SJSA1 (cell line): ENCODE data around the gene LRRC17. TPM values are rescaled to one million over a fixed set of nuclear protein-coding genes. Genes with fewer than 3 reads are reported as not detected.
"Not testable (repeated sequence)": the region's sequence is repeated elsewhere in the genome, so short reads cannot be mapped to it uniquely, and the experiment has no call there.

Experiments used
- DNase-seq, 2 experiments: peaks; one replicate each; pipeline ENCODE4 v3.0.0-alpha.2; 2015 to 2020; ENCODE audit warnings: low spot score in 2 of 2, low read depth in 1 of 2
- H3K27ac ChIP-seq: fragments of 250-450 bp; sonication (Bioruptor Pico); 2 replicates; pipeline ENCODE4 v1.5.1; 2020; ENCODE audit warnings: mild to moderate bottlenecking, moderate library complexity
- H3K27me3 ChIP-seq: fragments of 250-450 bp; sonication (Bioruptor Pico); replicated peaks from 2 replicates; pipeline ENCODE4 v1.5.1; 2020; ENCODE audit warnings: mild to moderate bottlenecking, moderate library complexity
- H3K36me3 ChIP-seq: fragments of 250-450 bp; sonication (Bioruptor Pico); 2 replicates; pipeline ENCODE4 v1.5.1; 2020; ENCODE audit warnings: mild to moderate bottlenecking
- H3K4me1 ChIP-seq: fragments of 250-450 bp; sonication (Bioruptor Pico); replicated peaks from 2 replicates; pipeline ENCODE4 v1.6.1; 2021; ENCODE audit warnings: mild to moderate bottlenecking
- H3K4me3 ChIP-seq: fragments of 250-450 bp; sonication (Bioruptor Pico); 2 replicates; pipeline ENCODE4 v1.5.1; 2020; ENCODE audit warnings: mild to moderate bottlenecking
- H3K9me3 ChIP-seq: fragments of 250-450 bp; sonication (Bioruptor Pico); replicated peaks from 2 replicates; pipeline ENCODE4 v1.5.1; 2020; ENCODE audit warnings: mild to moderate bottlenecking
- total RNA-seq: library from RNA; depleted of rRNA; stranded (reverse); fragments of >200 nt; shearing (Covaris generic); gene quantifications from 2 replicates; pipeline ENCODE4 v1.2.3, GENCODE V29; 2014

The LRRC17 gene
- total RNA-seq, 1 experiment from 2014 or later, result 10.9 TPM

- Histone ChIP-seq H3K36me3 (no peaks in the 10 kb centered on the region), H3K9me3 (no peaks in the 10 kb centered on the region), H3K4me1 (peaks cover 50% of the 10 kb centered on the region), H3K4me3 (no peak overlapping the region), H3K27me3 (no peaks in the 10 kb centered on the region), H3K27ac (no peak overlapping the region)
- DNase-seq, result no peak
Measured at GRCh38 chr7:102890292-102890970, 22.4 kb upstream of the LRRC17 start.

GRCh38 chr7:102890971-102891692 lies 21.7 kb upstream of the LRRC17 start:
- Histone ChIP-seq H3K9me3 (no peaks in the 10 kb centered on the region), H3K36me3 (no peaks in the 10 kb centered on the region), H3K27ac (no peak overlapping the region), H3K27me3 (no peaks in the 10 kb centered on the region), H3K4me1 (peaks cover 50% of the 10 kb centered on the region), H3K4me3 (no peak overlapping the region)
- no peak for DNase-seq

GRCh38 chr7:102891693-102892261 lies 21.0 kb upstream of the LRRC17 start:
- H3K36me3 ChIP-seq, result no peaks in the 10 kb centered on the region
- peaks cover 50% of the 10 kb centered on the region for H3K4me1 ChIP-seq
- no peak overlapping the region for H3K4me3 ChIP-seq
- peak; percentile 47 to 49 for DNase-seq
- H3K27ac ChIP-seq, result no peak overlapping the region
- H3K9me3 ChIP-seq, result no peaks in the 10 kb centered on the region
- H3K27me3 ChIP-seq, result no peaks in the 10 kb centered on the region

GRCh38 chr7:102892631-102893278 lies 20.0 kb upstream of the LRRC17 start:
- H3K4me1 ChIP-seq, result peaks cover 50% of the 10 kb centered on the region
- H3K27me3 ChIP-seq, result no peaks in the 10 kb centered on the region
- H3K36me3 ChIP-seq, result no peaks in the 10 kb centered on the region
- H3K27ac ChIP-seq, result peak overlapping the region; percentile 13; the same call in 1 of the 2 replicates
- no peak for DNase-seq
- H3K4me3 ChIP-seq, result no peak overlapping the region
- no peaks in the 10 kb centered on the region for H3K9me3 ChIP-seq

GRCh38 chr7:102895602-102896001 lies 17.2 kb upstream of the LRRC17 start:
- Histone ChIP-seq H3K4me1 (peaks cover 31% of the 10 kb centered on the region), H3K9me3 (no peaks in the 10 kb centered on the region), H3K36me3 (no peaks in the 10 kb centered on the region), H3K4me3 (no peak overlapping the region), H3K27me3 (no peaks in the 10 kb centered on the region), H3K27ac (no peak overlapping the region)
- no peak for DNase-seq

- H3K36me3 ChIP-seq, result no peaks in the 10 kb centered on the region
- no peak overlapping the region for H3K27ac ChIP-seq
- no peaks in the 10 kb centered on the region for H3K27me3 ChIP-seq
- H3K4me1 ChIP-seq, result peaks cover 21% of the 10 kb centered on the region
- DNase-seq, result no peak
- H3K4me3 ChIP-seq, result no peak overlapping the region
- no peaks in the 10 kb centered on the region for H3K9me3 ChIP-seq
Measured at GRCh38 chr7:102896585-102896984, 16.2 kb upstream of the LRRC17 start.

GRCh38 chr7:102897211-102897631 lies 15.6 kb upstream of the LRRC17 start:
- DNase-seq, result no peak
- Histone ChIP-seq H3K27ac (no peak overlapping the region), H3K4me3 (no peak overlapping the region)

GRCh38 chr7:102897856-102898531 lies 14.8 kb upstream of the LRRC17 start:
- Histone ChIP-seq H3K4me3 (no peak overlapping the region), H3K36me3 (no peaks in the 10 kb centered on the region), H3K27ac (no peak overlapping the region), H3K27me3 (no peaks in the 10 kb centered on the region), H3K9me3 (no peaks in the 10 kb centered on the region), H3K4me1 (peaks cover 11% of the 10 kb centered on the region)
- no peak for DNase-seq

More at GRCh38 chr7:102897211-102897631, 15.6 kb upstream of the LRRC17 start:
- Histone ChIP-seq H3K36me3 (no peaks in the 10 kb centered on the region), H3K27me3 (no peaks in the 10 kb centered on the region), H3K4me1 (peaks cover 14% of the 10 kb centered on the region), H3K9me3 (no peaks in the 10 kb centered on the region)

- H3K4me3 ChIP-seq, result no peak overlapping the region
- H3K36me3 ChIP-seq, result no peaks in the 10 kb centered on the region
- DNase-seq, result no peak
- H3K9me3 ChIP-seq, result no peaks in the 10 kb centered on the region
- no peaks in the 10 kb centered on the region for H3K27me3 ChIP-seq
- no peak overlapping the region for H3K27ac ChIP-seq
- peaks cover 7% of the 10 kb centered on the region for H3K4me1 ChIP-seq
Measured at GRCh38 chr7:102898532-102898859, 14.3 kb upstream of the LRRC17 start.

GRCh38 chr7:102902052-102902451 lies 10.7 kb upstream of the LRRC17 start:
- H3K9me3 ChIP-seq, H3K27me3 ChIP-seq, H3K4me1 ChIP-seq, H3K4me3 ChIP-seq, H3K27ac ChIP-seq, DNase-seq, H3K36me3 ChIP-seq: not testable (repeated sequence)

GRCh38 chr7:102903576-102903975 lies 9.2 kb upstream of the LRRC17 start:
- H3K36me3 ChIP-seq, H3K27me3 ChIP-seq, DNase-seq, H3K9me3 ChIP-seq, H3K4me1 ChIP-seq, H3K4me3 ChIP-seq, H3K27ac ChIP-seq: not testable (repeated sequence)

GRCh38 chr7:102908676-102909075 lies 4.1 kb upstream of the LRRC17 start:
- peaks cover 23% of the 10 kb centered on the region for H3K4me1 ChIP-seq
- no peak overlapping the region for H3K27ac ChIP-seq
- H3K36me3 ChIP-seq, result no peaks in the 10 kb centered on the region
- H3K27me3 ChIP-seq, result no peaks in the 10 kb centered on the region
- H3K9me3 ChIP-seq, result no peaks in the 10 kb centered on the region
- no peak for DNase-seq
- no peak overlapping the region for H3K4me3 ChIP-seq

GRCh38 chr7:102913826-102914225 lies 1.0 kb downstream of the LRRC17 start:
- Histone ChIP-seq H3K9me3 (no peaks in the 10 kb centered on the region), H3K27ac (no peak overlapping the region), H3K27me3 (no peaks in the 10 kb centered on the region), H3K4me1 (peaks cover 51% of the 10 kb centered on the region), H3K4me3 (no peak overlapping the region), H3K36me3 (no peaks in the 10 kb centered on the region)
- no peak for DNase-seq
